ENCODE measurements around the gene CFAP74. TPM values are rescaled to one million over a fixed set of nuclear protein-coding genes. Genes with fewer than 3 reads are reported as not detected.

CFAP74 gene, protein sequence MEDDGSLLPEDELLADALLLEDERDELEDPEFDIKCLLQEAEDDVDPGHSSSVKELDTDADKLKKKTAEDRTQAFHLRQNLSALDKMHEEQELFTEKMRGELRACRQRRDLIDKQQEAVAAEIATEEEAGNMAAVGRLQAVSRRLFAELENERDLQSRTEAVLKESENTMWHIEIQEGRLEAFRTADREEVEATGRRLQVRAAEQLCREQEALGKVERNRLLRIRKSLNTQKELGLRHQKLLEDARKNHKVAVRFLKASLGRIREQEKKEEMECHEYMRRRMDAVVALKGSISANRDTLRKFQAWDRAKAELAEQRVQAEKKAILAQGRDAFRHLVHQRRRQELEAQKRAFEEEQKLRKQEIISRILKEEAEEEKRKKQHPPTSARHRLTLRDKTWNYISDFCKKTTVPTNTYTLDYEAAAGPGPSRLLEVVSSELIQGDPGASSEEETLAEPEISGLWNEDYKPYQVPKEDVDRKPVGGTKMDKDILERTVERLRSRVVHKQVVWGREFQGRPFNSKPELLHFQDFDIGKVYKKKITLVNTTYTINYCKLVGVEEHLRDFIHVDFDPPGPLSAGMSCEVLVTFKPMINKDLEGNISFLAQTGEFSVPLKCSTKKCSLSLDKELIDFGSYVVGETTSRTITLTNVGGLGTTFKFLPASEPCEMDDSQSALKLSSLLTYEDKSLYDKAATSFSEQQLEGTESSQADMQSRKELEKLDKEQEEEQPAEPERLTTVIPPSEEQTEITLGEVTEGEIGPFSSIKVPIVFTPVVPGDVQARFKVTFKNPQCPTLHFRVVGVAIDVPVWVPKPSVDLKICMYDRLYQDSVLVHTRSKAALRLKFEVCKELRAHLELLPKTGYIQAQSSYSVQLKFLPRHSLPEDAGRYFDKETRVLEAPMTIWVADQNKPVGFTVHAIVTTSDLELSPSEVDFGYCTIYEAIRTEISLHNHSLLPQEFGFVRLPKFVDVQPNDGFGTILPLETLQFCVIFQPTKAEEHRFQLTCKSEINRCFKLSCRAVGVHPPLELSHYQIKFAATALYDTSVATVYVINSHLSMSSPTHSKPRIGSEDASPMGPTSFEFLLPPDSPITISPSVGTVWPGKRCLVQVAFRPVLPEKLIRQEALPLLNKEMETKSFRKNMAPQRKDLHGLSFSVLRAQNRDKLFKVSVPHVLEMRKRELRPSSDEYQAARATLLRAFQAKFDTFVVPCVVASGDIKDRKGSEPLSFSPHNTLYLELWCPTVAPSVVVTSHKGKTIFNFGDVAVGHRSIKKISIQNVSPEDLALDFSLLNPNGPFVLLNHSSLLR (N-terminal part only)
- total RNA-seq = under 1 TPM; 0.38 to 0.41 TPM

DNA sequence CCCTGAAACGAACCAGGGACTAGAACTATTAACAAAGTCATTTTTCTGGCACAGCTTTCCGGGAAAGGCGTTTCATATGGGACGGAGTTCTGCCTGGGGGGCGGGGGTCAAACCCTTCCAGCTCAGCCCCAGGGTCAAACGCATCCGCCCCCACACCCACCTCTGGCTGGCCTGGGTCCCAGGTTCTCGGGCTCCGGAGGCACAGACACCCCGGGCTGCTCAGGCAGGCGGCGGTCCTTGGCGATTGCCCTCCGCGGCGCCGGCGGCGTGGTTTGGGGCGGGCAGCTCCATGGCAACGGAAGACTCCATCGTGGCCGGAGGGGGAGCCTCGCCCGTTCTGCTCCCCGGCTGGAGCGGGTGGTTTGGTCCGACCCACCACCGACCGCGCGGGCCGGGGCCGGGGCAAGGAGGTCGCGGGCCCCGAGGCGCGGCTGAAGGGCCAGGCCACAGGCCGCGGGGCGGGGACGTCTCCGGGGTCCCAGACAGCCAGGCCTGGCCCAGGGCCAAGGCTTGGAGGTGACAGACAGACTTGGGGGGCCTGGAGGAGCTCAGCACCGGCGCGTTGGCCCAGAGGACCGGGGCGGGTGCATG lies at the start of gene CFAP74:
TSS of gene CFAP74 (minus strand) at position 246 of the 591 bp plus-strand sequence. CDS start 12,830 bp downstream, outside the sequence.
- no peaks in the 10 kb centered on the region for H3K9me3 Mint-ChIP-seq
- TF ChIP-seq, protein P1, sequence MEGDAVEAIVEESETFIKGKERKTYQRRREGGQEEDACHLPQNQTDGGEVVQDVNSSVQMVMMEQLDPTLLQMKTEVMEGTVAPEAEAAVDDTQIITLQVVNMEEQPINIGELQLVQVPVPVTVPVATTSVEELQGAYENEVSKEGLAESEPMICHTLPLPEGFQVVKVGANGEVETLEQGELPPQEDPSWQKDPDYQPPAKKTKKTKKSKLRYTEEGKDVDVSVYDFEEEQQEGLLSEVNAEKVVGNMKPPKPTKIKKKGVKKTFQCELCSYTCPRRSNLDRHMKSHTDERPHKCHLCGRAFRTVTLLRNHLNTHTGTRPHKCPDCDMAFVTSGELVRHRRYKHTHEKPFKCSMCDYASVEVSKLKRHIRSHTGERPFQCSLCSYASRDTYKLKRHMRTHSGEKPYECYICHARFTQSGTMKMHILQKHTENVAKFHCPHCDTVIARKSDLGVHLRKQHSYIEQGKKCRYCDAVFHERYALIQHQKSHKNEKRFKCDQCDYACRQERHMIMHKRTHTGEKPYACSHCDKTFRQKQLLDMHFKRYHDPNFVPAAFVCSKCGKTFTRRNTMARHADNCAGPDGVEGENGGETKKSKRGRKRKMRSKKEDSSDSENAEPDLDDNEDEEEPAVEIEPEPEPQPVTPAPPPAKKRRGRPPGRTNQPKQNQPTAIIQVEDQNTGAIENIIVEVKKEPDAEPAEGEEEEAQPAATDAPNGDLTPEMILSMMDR (IDR thresholded peaks at IDR 0.05) = no peak
- peak; percentile 64 for ATAC-seq
- H3K36me3 Mint-ChIP-seq (ENCODE audit: low read depth) = no peaks in the 10 kb centered on the region
- intact Hi-C loops (cut with micrococcal nuclease) = no loop called here
- peak; percentile 38 for DNase-seq
- no peaks in the 10 kb centered on the region for H3K4me1 Mint-ChIP-seq (ENCODE audit: low read depth)
- H3K27me3 Mint-ChIP-seq = peaks cover 34% of the 10 kb centered on the region
- no peak within 1 kb of the TSS for H3K4me3 Mint-ChIP-seq
- no peak within 1 kb of the TSS for H3K27ac Mint-ChIP-seq
- CTCF ChIA-PET = interaction anchor here (1.1 to 1.6 kb wide), 2 partner anchors 41 to 136 kb away, joined by 3 to 4 read pairs; no protein-coding TSS in a partner anchor
- POLR2A ChIA-PET = no interaction called here

DNA sequence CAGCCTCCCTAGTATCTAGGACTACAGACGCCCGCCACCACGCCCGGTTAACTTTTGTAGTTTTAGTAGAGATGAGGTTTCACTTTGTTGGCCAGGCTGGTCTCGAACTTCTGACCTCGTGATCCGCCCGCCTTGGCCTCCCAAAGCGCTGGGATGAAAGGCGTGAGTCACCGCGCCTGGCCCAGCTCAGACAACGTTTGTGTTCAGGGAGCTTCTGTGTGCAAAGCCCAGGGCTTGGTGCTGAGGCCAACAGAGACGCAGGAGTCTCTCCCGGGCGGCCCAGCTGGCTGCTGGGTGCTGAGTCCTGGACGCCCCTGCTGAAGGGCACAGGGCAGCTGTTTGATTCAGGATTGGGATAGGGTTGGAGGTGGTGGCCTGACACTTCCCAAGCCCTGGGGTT lies 49.6 kb upstream of the CFAP74 start:
- intact Hi-C loops (cut with micrococcal nuclease) = no loop called here
- POLR2A ChIA-PET = no interaction called here

DNA sequence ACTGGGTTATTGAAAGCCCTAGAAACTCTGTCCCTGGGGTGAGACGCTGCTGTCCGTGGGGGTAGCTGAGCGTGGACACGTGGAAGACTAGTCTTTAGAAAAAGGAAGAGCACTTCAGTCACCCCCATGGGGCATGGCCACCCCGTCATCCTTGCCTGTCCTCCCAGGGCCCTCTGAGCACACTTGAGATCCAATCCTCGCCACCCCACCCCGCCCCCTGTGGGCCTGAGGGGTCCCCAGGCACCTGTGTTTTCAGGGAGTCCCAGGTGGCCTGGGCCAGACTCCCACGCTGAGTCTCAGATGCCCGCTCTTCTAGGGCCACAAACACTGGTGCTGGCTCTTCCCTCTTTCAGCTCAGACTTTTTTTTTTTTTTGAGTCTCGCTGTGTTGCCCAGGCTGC lies 49.2 kb upstream of the CFAP74 start:
- CTCF ChIA-PET = no interaction called here
- Mint-ChIP-seq H3K27ac (no peak overlapping the region), H3K4me3 (peak overlapping the region; percentile 6)

More for the DNA sequence above, 49.6 kb upstream of the CFAP74 start:
- TF ChIP-seq, protein P1 (IDR thresholded peaks at IDR 0.05) = no peak
- DNase-seq (no peak), ATAC-seq (no peak)
- Mint-ChIP-seq H3K4me3 (no peak overlapping the region), H3K36me3 (ENCODE audit: low read depth) (peaks cover 1% of the 10 kb centered on the region), H3K9me3 (no peaks in the 10 kb centered on the region), H3K27ac (no peak overlapping the region), H3K4me1 (ENCODE audit: low read depth) (peaks cover 11% of the 10 kb centered on the region), H3K27me3 (peaks cover 4% of the 10 kb centered on the region)
- CTCF ChIA-PET = no interaction called here

DNA sequence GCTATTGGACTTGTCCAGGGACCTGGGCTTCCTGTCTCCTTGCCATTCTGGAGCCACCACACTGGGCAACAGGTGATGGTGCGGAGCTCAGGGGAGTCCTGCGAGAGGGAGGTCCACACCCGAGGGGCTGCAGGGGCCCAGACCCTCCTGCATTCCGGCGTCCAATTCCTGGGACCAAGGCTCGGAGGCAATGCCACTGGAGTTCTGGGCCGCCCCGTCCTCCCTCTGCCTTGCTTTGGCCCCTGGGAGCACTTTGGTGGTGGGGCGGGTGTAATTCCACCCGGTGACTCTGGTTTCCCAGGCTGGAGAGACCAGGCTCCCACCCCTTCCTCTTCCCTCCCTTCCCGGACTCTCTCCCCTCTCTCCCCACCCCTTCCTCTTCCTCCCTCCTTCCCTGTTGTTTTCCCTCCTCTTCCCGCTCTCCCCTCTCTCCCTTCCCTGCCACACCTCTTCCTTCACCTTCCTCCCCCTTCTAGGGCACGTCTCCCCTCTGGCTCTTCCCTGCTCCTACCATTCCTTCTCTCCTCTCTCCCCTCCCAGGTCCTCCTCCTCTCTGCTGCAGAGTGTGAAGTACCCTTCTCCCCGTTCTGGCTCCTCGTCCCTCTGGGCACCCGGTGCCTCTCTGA lies 48.6 kb upstream of the CFAP74 start:
- ChIA-PET POLR2A (no interaction called here), CTCF (no interaction called here)
- Mint-ChIP-seq H3K27ac (no peak overlapping the region), H3K4me1 (ENCODE audit: low read depth) (peaks cover 11% of the 10 kb centered on the region), H3K36me3 (ENCODE audit: low read depth) (peaks cover 1% of the 10 kb centered on the region), H3K9me3 (no peaks in the 10 kb centered on the region), H3K27me3 (peaks cover 5% of the 10 kb centered on the region), H3K4me3 (peak overlapping the region; percentile 6)
- ATAC-seq (no peak), DNase-seq (no peak)
- TF ChIP-seq, protein P1 (IDR thresholded peaks at IDR 0.05) = no peak
- intact Hi-C loops (cut with micrococcal nuclease) = no loop called here

More for the DNA sequence above, 49.2 kb upstream of the CFAP74 start:
- H3K27me3 Mint-ChIP-seq = peaks cover 5% of the 10 kb centered on the region
- H3K9me3 Mint-ChIP-seq = no peaks in the 10 kb centered on the region
- ATAC-seq (no peak), DNase-seq (no peak)
- intact Hi-C loops (cut with micrococcal nuclease) = no loop called here
- TF ChIP-seq, protein P1 (IDR thresholded peaks at IDR 0.05) = no peak
- peaks cover 1% of the 10 kb centered on the region for H3K36me3 Mint-ChIP-seq (ENCODE audit: low read depth)
- POLR2A ChIA-PET = no interaction called here
- H3K4me1 Mint-ChIP-seq (ENCODE audit: low read depth) = peaks cover 11% of the 10 kb centered on the region

Data from activated CD8-positive, alpha-beta T cell treated with anti-CD3 and anti-CD28 coated beads for 36 hours (primary cell).